Stimulated activated CD8-positive, alpha-beta memory T cell treated with anti-CD3 and anti-CD28 coated beads, Interleukin-2, amount 100 ng/mL, for 1 hour (primary cell): ENCODE results near the gene ACTRT2.

ENCODE experiments used
- DNase-seq, 2 donors: peaks; one replicate each; pipeline ENCODE4 v3.0.0-alpha.2; 2020; ENCODE audit warnings: low read depth in 2 of 2

Gene ACTRT2

GRCh38 chr1:3017440-3018050, 3.7 kb upstream of the ACTRT2 start:
- no peak for DNase-seq

- no peak for DNase-seq
These were observed 3.2 kb upstream of the ACTRT2 start for GRCh38 chr1:3018051-3018471.

GRCh38 chr1:3018576-3018975, 2.7 kb upstream of the ACTRT2 start:
- no peak for DNase-seq

GRCh38 chr1:3019007-3019515, 2.2 kb upstream of the ACTRT2 start:
- DNase-seq, result no peak

- no peak for DNase-seq
These were observed 1.7 kb upstream of the ACTRT2 start for GRCh38 chr1:3019516-3020051.

GRCh38 chr1:3020263-3020909, 881 bp upstream of the ACTRT2 start:
- DNase-seq, result no peak

GRCh38 chr1:3021801-3022401, 634 bp downstream of the ACTRT2 start:
- no peak for DNase-seq

- no peak for DNase-seq
These were observed 1.3 kb downstream of the ACTRT2 start for GRCh38 chr1:3022511-3022973.

GRCh38 chr1:3022976-3023375, 1.7 kb downstream of the ACTRT2 start:
- no peak for DNase-seq

- DNase-seq, result no peak
These were observed 2.8 kb downstream of the ACTRT2 start for GRCh38 chr1:3024019-3024418.

GRCh38 chr1:3024588-3024987, 3.3 kb downstream of the ACTRT2 start:
- no peak for DNase-seq

GRCh38 chr1:3026124-3026523, 4.9 kb downstream of the ACTRT2 start:
- no peak for DNase-seq

GRCh38 chr1:3026581-3027391, 5.5 kb downstream of the ACTRT2 start:
- no peak for DNase-seq

- DNase-seq, result no peak
These were observed 6.5 kb downstream of the ACTRT2 start for GRCh38 chr1:3027611-3028371.

- no peak for DNase-seq
These were observed 7.4 kb downstream of the ACTRT2 start for GRCh38 chr1:3028531-3029282.

GRCh38 chr1:3029481-3029961, 8.3 kb downstream of the ACTRT2 start:
- no peak for DNase-seq

- DNase-seq, result no peak
These were observed 8.9 kb downstream of the ACTRT2 start for GRCh38 chr1:3029991-3030662.

- DNase-seq, result no peak
These were observed 9.6 kb downstream of the ACTRT2 start for GRCh38 chr1:3030663-3031381.
